ENCODE results near the gene MRPL50.

GRCh38 chr9:101398068-101398929, at the start of gene MRPL50, which contains the start of gene ZNF189:
- TF ChIP-seq CTCF (IDR thresholded peaks at IDR 0.05; ENCODE audit: insufficient read depth, low read length, poor library complexity, severe bottlenecking) (no peak), EZH2phosphoT487 (conservative IDR thresholded peaks at IDR 0.05; ENCODE audit: low read length) (no peak)

All from SU-DHL-6 (cell line).